ENCODE results near the gene ADARB1. TPM values are rescaled to one million over a fixed set of nuclear protein-coding genes. Genes with fewer than 3 reads are reported as not detected.

ADARB1 gene
- total RNA-seq, 1 donor from 2014 or later, result 25.8 TPM

DNA sequence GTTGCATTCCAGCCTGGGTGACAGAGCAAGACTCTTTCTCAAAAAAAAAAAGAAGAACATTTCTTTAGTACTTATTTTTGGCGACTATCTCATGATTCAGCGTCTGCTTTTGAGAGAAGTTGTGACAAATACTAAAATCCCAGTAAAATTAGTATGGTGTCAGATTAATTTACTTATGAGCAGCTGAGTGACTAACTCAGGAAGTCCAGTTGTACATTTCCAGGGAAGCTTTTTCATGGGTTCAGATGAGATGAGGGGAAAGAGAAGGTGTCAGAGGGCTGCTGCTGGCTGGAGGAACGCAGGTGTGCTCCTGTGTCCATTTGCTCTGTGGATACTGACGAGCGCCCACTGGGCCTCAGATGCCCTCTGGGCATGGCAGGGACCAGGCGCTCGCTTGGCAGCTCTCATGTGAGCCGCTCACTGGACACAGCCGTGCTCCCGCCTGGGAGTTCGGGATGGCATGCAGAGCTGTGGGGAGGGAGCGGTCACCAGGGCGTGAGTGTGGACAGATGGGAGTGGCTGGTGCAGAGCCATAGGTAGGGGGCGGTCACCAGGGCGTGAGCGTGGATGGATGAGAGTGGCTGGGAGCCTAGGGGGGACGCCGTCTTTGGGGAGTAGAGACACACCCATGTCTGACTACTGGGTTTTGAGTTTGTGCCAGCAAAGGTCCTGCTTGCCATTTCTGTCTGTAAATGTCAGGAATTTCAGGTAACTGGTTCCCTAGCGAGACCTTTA, 55.0 kb downstream of the ADARB1 start:
- Histone ChIP-seq H3K4me1 (ENCODE audit: insufficient read depth, low read length) (peaks cover 24% of the 10 kb centered on the region), H4K20me1 (ENCODE audit: insufficient read depth, low read length) (peaks cover 14% of the 10 kb centered on the region), H3K36me3 (ENCODE audit: insufficient read depth, low read length) (no peaks in the 10 kb centered on the region), H3K4me3 (ENCODE audit: insufficient read depth, low read depth, low read length) (no peak overlapping the region), H3K79me2 (ENCODE audit: insufficient read depth, low read length) (peaks cover 12% of the 10 kb centered on the region), H3K27ac (ENCODE audit: low read depth, low read length) (peak overlapping the region; percentile 77), H3K9ac (ENCODE audit: low read length) (peak overlapping the region; percentile 59), H3K9me3 (ENCODE audit: insufficient read depth, low read depth, low read length) (no peaks in the 10 kb centered on the region), H3K27me3 (ENCODE audit: insufficient read depth, low read length) (no peaks in the 10 kb centered on the region), H2AFZ (ENCODE audit: low read depth, low read length) (no peak overlapping the region), H3K4me2 (ENCODE audit: low read length) (peak overlapping the region; percentile 82)
- FAIRE-seq (peak; percentile 64), DNase-seq (ENCODE audit: low read depth) (peak; percentile 62)
- Mint-ChIP-seq H3K27ac (ENCODE audit: unreplicated experiment) (peak overlapping the region; percentile 81), H3K4me3 (ENCODE audit: unreplicated experiment) (no peak overlapping the region), H3K4me1 (ENCODE audit: low read depth, unreplicated experiment) (peaks cover 36% of the 10 kb centered on the region), H3K27me3 (ENCODE audit: low read depth, unreplicated experiment) (peaks cover 6% of the 10 kb centered on the region), H3K9me3 (ENCODE audit: unreplicated experiment) (no peaks in the 10 kb centered on the region), H3K36me3 (ENCODE audit: low read depth, unreplicated experiment) (no peaks in the 10 kb centered on the region)
- no peak for TF ChIP-seq EZH2 (IDR thresholded peaks at IDR 0.05; ENCODE audit: insufficient read depth, low read length)
- TF ChIP-seq, protein P1, sequence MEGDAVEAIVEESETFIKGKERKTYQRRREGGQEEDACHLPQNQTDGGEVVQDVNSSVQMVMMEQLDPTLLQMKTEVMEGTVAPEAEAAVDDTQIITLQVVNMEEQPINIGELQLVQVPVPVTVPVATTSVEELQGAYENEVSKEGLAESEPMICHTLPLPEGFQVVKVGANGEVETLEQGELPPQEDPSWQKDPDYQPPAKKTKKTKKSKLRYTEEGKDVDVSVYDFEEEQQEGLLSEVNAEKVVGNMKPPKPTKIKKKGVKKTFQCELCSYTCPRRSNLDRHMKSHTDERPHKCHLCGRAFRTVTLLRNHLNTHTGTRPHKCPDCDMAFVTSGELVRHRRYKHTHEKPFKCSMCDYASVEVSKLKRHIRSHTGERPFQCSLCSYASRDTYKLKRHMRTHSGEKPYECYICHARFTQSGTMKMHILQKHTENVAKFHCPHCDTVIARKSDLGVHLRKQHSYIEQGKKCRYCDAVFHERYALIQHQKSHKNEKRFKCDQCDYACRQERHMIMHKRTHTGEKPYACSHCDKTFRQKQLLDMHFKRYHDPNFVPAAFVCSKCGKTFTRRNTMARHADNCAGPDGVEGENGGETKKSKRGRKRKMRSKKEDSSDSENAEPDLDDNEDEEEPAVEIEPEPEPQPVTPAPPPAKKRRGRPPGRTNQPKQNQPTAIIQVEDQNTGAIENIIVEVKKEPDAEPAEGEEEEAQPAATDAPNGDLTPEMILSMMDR (IDR thresholded peaks at IDR 0.05; ENCODE audit: insufficient read depth, low read depth, low read length), result no peak

DNA sequence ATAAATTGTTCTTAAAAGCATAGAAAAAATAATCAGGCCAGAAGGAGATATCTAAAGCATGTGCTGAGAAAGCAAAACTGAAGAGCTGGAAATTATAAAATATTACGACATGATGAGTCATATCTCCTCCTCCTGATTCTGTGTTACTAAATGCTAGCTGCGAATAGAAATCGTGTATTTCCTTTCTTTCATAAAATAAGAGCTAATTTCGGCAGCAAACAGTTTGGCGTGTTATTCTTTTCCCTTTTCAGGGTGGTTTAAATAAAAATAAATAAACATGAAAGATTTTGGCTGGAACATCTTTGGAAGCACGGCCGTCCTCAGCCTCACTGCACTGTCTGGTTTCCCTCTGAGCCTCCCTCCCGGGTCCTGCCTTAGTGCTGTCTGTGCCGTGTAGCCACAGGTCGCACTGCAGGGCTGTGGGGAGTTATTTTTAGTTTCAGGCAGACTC, 56.0 kb downstream of the ADARB1 start:
- H3K4me1 ChIP-seq (ENCODE audit: insufficient read depth, low read length), result peaks cover 24% of the 10 kb centered on the region
- H3K9ac ChIP-seq (ENCODE audit: low read length), result peak overlapping the region; percentile 62
- peaks cover 5% of the 10 kb centered on the region for H3K27me3 Mint-ChIP-seq (ENCODE audit: low read depth, unreplicated experiment)
- no peaks in the 10 kb centered on the region for H3K9me3 Mint-ChIP-seq (ENCODE audit: unreplicated experiment)
- H3K27me3 ChIP-seq (ENCODE audit: insufficient read depth, low read length), result no peaks in the 10 kb centered on the region
- peaks cover 38% of the 10 kb centered on the region for H3K4me1 Mint-ChIP-seq (ENCODE audit: low read depth, unreplicated experiment)
- H3K79me2 ChIP-seq (ENCODE audit: insufficient read depth, low read length), result peaks cover 12% of the 10 kb centered on the region
- peak overlapping the region; percentile 82 for H3K4me2 ChIP-seq (ENCODE audit: low read length)
- H2AFZ ChIP-seq (ENCODE audit: low read depth, low read length), result no peak overlapping the region
- no peaks in the 10 kb centered on the region for H3K36me3 Mint-ChIP-seq (ENCODE audit: low read depth, unreplicated experiment)
- peak; percentile 64 for DNase-seq (ENCODE audit: low read depth)
- peaks cover 16% of the 10 kb centered on the region for H4K20me1 ChIP-seq (ENCODE audit: insufficient read depth, low read length)
- peak overlapping the region; percentile 77 for H3K27ac ChIP-seq (ENCODE audit: low read depth, low read length)
- H3K4me3 ChIP-seq (ENCODE audit: insufficient read depth, low read depth, low read length), result peak overlapping the region; percentile 55
- FAIRE-seq, result no peak
- H3K36me3 ChIP-seq (ENCODE audit: insufficient read depth, low read length), result no peaks in the 10 kb centered on the region
- no peak for TF ChIP-seq EZH2 (IDR thresholded peaks at IDR 0.05; ENCODE audit: insufficient read depth, low read length)
- TF ChIP-seq, protein P1 (IDR thresholded peaks at IDR 0.05; ENCODE audit: insufficient read depth, low read depth, low read length), result no peak
- H3K27ac Mint-ChIP-seq (ENCODE audit: unreplicated experiment), result peak overlapping the region; percentile 88
- no peaks in the 10 kb centered on the region for H3K9me3 ChIP-seq (ENCODE audit: insufficient read depth, low read depth, low read length)
- H3K4me3 Mint-ChIP-seq (ENCODE audit: unreplicated experiment), result peak overlapping the region; percentile 61

DNA sequence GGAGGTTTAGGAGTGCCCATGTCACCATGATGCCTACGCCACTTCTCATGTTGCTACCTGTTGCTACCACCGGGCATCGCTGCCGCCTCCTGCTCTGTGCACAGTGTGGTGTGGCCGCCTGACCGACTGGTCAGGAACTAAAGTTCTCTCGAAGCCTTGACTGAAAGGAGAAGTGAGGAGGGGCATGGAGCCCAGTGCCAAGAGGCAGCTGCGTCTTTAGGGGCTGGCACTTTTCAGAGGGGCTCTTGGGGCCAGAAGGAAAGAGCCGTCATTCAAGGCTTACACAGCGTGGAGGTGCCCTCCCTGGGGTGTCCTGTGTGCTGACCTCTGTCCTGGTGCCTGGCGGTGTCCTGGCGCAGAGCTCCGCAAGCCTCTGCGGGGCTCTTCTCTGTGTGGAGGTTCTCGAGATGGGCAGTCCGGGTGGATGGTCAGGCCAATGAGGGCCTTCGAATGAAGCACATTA, 57.2 kb downstream of the ADARB1 start:
- TF ChIP-seq EZH2 (IDR thresholded peaks at IDR 0.05; ENCODE audit: insufficient read depth, low read length), result no peak
- TF ChIP-seq, protein P1 (IDR thresholded peaks at IDR 0.05; ENCODE audit: insufficient read depth, low read depth, low read length), result no peak
- H3K27me3 ChIP-seq (ENCODE audit: insufficient read depth, low read length), result no peaks in the 10 kb centered on the region
- H3K79me2 ChIP-seq (ENCODE audit: insufficient read depth, low read length), result peaks cover 6% of the 10 kb centered on the region
- peaks cover 4% of the 10 kb centered on the region for H3K27me3 Mint-ChIP-seq (ENCODE audit: low read depth, unreplicated experiment)
- DNase-seq (ENCODE audit: low read depth) (no peak), FAIRE-seq (no peak)
- H3K9me3 Mint-ChIP-seq (ENCODE audit: unreplicated experiment), result no peaks in the 10 kb centered on the region
- H3K4me3 Mint-ChIP-seq (ENCODE audit: unreplicated experiment), result no peak overlapping the region
- no peak overlapping the region for H3K27ac Mint-ChIP-seq (ENCODE audit: unreplicated experiment)
- no peaks in the 10 kb centered on the region for H3K9me3 ChIP-seq (ENCODE audit: insufficient read depth, low read depth, low read length)
- H4K20me1 ChIP-seq (ENCODE audit: insufficient read depth, low read length), result peaks cover 23% of the 10 kb centered on the region
- peaks cover 32% of the 10 kb centered on the region for H3K4me1 ChIP-seq (ENCODE audit: insufficient read depth, low read length)
- H3K36me3 ChIP-seq (ENCODE audit: insufficient read depth, low read length), result no peaks in the 10 kb centered on the region
- H3K36me3 Mint-ChIP-seq (ENCODE audit: low read depth, unreplicated experiment), result no peaks in the 10 kb centered on the region
- H3K4me2 ChIP-seq (ENCODE audit: low read length), result no peak overlapping the region
- H3K9ac ChIP-seq (ENCODE audit: low read length), result no peak overlapping the region
- H3K4me1 Mint-ChIP-seq (ENCODE audit: low read depth, unreplicated experiment), result peaks cover 40% of the 10 kb centered on the region
- no peak overlapping the region for H3K4me3 ChIP-seq (ENCODE audit: insufficient read depth, low read depth, low read length)
- no peak overlapping the region for H3K27ac ChIP-seq (ENCODE audit: low read depth, low read length)
- no peak overlapping the region for H2AFZ ChIP-seq (ENCODE audit: low read depth, low read length)

Measured in astrocyte (in vitro differentiated cells and primary cell).